Measurements from ENCODE around the gene SENP1. TPM values are rescaled to one million over a fixed set of nuclear protein-coding genes. Genes with fewer than 3 reads are reported as not detected.

SENP1 gene
- total RNA-seq, 1 donor, result 43.8 TPM

- H3K4me3 ChIP-seq (ENCODE audit: low read depth, low read length), result no peak overlapping the region
- no peak for TF ChIP-seq CTCF (IDR thresholded peaks at IDR 0.05; ENCODE audit: insufficient read depth, low read length)
- no peak for DNase-seq (ENCODE audit: low read depth)
Measured at GRCh38 chr12:48050174-48050573, 55.7 kb downstream of the SENP1 start.

GRCh38 chr12:48045965-48046518 lies 59.8 kb downstream of the SENP1 start:
- no peak overlapping the region for H3K4me3 ChIP-seq (ENCODE audit: low read depth, low read length)
- no peak for DNase-seq (ENCODE audit: low read depth)
- TF ChIP-seq CTCF (IDR thresholded peaks at IDR 0.05; ENCODE audit: insufficient read depth, low read length), result no peak

GRCh38 chr12:48045061-48045846 lies 60.6 kb downstream of the SENP1 start:
- no peak for TF ChIP-seq CTCF (IDR thresholded peaks at IDR 0.05; ENCODE audit: insufficient read depth, low read length)
- no peak for DNase-seq (ENCODE audit: low read depth)
- H3K4me3 ChIP-seq (ENCODE audit: low read depth, low read length), result no peak overlapping the region

GRCh38 chr12:48044396-48044795 lies 61.5 kb downstream of the SENP1 start:
- no peak for TF ChIP-seq CTCF (IDR thresholded peaks at IDR 0.05; ENCODE audit: insufficient read depth, low read length)
- no peak overlapping the region for H3K4me3 ChIP-seq (ENCODE audit: low read depth, low read length)
- no peak for DNase-seq (ENCODE audit: low read depth)

- no peak for DNase-seq (ENCODE audit: low read depth)
- H3K4me3 ChIP-seq (ENCODE audit: low read depth, low read length), result no peak overlapping the region
- TF ChIP-seq CTCF (IDR thresholded peaks at IDR 0.05; ENCODE audit: insufficient read depth, low read length), result no peak
Measured at GRCh38 chr12:48043771-48044170, 62.1 kb downstream of the SENP1 start.

- H3K4me3 ChIP-seq (ENCODE audit: low read depth, low read length), result no peak overlapping the region
- no peak for DNase-seq (ENCODE audit: low read depth)
- no peak for TF ChIP-seq CTCF (IDR thresholded peaks at IDR 0.05; ENCODE audit: insufficient read depth, low read length)
Measured at GRCh38 chr12:48041591-48042423, 64.1 kb downstream of the SENP1 start.

Data from fibroblast of the aortic adventitia (primary cell).